Skin of body (tissue), 2 donors: ENCODE measurements around the gene SKI. TPM values are rescaled to one million over a fixed set of nuclear protein-coding genes. Genes with fewer than 3 reads are reported as not detected.

Source experiments
- DNase-seq: peaks from one replicate; lab custom pipeline; 2025; lab: John Stamatoyannopoulos, UW
- total RNA-seq: library from RNA; depleted of rRNA; stranded (reverse); fragments of >200 nt; gene quantifications from one replicate; pipeline ENCODE4 v1.2.3, GENCODE V29; 2014

SKI gene
- total RNA-seq, 1 donor from 2014 or later, result 28.4 TPM

DNA sequence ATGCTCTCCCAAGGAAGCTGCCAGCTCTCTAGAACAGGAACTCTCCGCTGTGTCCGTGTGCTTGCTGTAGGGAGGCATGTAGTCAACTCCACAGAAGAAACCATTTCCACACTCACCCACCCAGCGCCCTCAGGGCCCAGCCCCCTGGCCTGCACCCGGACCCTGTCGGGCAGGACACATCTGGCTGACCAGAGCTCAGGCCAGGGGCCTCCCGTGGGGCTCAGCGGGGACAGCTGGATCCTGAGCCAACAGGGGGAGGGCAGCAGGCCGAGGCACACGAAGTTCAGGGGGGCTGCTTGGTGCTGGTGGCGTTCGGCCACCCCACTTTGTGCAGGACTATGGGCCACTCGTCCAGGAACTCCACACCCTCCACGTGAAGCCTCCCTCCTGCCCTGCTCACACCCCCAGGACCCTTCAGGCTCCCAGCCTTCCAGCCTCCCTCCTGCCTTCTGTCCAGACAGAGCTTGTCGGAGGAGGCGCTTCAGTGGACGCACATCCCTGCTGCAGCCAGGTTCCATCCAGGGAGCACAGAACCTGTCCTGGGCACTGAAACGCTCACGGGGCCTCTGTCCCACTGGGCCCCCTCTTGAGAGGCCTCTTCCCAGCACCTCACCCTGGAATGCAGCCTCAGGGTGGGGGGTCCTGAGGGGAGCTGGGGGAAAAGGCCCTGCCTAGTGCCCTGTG lies 18.6 kb upstream of the SKI start:
- peak; percentile 29 for DNase-seq

GRCh38 chr1:2210084-2210653 lies 17.9 kb upstream of the SKI start:
- no peak for DNase-seq

DNA sequence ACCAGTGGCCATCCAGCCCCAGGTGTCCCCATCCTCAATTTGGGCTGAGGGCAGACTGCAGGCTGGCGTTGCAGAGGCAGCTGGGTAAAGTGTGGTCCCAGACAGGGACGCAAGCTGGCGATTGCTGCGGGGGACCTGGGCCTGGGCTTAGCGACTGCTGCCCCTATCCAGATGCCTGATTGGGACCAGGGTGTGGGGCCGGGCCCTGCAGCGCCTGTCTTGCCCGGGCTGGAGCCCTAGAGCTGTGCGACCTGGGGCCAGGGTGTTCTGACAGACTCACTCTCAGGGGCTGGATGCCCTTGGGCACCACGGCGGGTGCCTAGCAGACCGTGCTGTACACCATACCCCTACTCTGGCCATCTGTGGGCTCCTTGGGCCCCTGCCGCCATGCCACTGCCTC lies 17.3 kb upstream of the SKI start:
- DNase-seq, result no peak

DNA sequence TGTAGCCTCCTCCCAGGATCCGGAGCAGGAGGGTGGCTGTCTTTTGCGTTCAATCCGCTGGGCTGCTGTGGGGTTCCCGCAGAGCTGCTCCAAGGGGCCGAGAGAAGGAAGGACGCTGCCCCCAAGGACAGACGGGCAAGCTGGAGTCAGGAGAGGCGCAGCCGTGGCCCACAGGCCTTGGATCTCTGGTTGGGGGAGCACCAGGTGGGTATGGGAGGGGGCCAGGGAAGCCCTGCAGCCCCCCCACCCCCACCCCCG lies 15.9 kb upstream of the SKI start:
- DNase-seq, result peak; percentile 64

- DNase-seq, result peak; percentile 94
Measured at GRCh38 chr1:2212532-2213491, 15.3 kb upstream of the SKI start.

- DNase-seq, result peak; percentile 80
Measured at GRCh38 chr1:2213576-2214505, 14.3 kb upstream of the SKI start.

- DNase-seq, result no peak
Measured at GRCh38 chr1:2214541-2215241, 13.4 kb upstream of the SKI start.

DNA sequence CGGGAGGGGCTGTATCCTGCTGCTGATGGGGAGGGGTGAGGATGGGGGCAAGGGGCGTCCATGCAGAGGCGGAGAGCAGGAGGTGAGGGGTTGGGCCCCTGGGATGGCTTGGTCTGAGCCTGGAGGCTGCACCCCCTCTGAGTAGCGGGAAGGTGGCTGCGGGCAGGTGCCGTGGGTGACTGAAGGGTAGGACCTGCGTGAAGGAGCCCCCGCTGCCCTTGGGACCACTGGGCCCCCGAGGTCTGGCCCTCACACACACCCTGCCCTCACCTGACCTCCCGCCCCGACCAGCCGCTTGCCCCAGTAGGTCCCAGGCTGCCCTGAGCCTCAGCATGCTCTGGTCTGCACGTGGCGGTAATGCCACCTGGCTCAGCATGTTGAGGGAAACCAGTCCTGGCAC lies 12.8 kb upstream of the SKI start:
- DNase-seq, result no peak

DNA sequence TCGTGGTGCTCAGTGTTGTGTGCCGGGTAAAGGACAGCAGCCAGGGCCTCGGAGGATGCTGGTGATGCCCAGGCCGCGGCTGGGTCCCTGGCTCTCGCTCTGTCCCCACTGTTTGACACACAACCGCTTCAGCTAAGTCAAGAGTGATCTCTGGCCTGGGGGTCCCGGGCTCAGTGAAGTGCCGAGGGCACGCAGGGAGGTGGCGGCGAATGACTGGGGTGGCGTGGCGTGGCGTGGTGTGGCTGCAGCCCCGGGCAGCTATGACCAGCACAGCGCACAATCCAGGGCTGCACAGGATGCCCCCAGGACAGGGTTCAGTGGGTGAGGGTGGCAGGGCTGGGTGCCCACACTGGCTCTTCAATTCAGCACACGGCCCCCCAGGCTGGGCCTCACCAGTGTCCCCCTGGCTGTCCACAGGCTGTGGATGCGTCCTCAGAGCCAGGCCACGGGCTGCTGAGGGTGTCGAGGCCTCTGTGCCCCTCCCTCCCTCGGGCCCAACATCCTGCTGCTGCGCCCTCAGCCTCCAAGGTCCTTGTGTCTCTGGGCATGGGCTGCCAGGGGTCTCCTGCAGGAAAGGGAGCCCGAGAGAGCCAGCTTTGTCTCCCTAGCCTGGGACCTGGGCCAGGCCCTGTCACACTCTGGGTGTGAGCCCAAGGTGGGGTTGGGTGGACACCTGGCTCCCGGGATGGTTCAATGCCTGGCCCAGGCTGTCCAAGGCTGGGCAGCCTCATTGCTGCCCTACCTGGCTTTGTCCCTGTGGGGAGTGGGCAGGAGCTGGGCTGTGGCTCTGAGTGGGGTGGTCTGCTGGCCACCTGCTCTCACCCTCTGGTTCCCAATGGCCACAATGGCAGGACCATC lies 12.0 kb upstream of the SKI start:
- DNase-seq, result no peak

DNA sequence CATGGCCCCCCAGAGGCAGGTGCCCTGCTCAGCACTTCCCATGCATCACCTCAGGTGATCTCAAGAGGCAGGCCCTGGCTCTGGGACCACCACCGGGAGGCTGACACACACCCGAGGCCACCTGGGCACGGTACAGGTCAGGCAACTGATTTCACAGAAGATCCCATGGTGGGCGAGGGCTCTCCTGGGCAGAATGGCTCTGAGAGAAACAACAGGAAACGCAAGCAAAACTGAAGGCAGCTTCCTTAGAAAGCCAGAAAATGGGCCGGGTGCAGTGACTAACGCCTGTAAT lies 11.4 kb upstream of the SKI start:
- DNase-seq, result no peak

DNA sequence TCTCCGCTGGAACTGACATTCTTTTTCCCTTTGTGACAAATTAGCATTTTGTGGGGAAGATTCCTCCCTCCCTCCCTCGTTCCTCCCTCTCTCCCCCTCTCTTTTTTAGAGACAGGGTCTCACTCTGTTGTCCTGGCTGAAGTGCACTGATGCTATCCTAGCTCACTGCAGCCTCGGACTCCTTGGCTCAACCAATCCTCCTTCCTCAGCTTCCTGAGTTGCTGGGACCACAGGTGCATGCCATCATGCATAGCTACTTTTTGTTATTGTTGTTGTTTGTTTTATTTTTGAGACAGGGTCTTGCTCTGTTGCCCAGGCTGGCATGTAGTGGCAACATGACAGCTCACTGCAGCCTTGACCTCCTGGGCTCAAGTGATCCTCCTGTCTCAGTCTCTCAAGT lies 6.8 kb upstream of the SKI start:
- DNase-seq, result no peak

- no peak for DNase-seq
Measured at GRCh38 chr1:2224170-2224584, 3.9 kb upstream of the SKI start.

GRCh38 chr1:2224631-2225428 lies 3.3 kb upstream of the SKI start:
- DNase-seq, result no peak

GRCh38 chr1:2226525-2227345 lies 1.4 kb upstream of the SKI start:
- no peak for DNase-seq

DNA sequence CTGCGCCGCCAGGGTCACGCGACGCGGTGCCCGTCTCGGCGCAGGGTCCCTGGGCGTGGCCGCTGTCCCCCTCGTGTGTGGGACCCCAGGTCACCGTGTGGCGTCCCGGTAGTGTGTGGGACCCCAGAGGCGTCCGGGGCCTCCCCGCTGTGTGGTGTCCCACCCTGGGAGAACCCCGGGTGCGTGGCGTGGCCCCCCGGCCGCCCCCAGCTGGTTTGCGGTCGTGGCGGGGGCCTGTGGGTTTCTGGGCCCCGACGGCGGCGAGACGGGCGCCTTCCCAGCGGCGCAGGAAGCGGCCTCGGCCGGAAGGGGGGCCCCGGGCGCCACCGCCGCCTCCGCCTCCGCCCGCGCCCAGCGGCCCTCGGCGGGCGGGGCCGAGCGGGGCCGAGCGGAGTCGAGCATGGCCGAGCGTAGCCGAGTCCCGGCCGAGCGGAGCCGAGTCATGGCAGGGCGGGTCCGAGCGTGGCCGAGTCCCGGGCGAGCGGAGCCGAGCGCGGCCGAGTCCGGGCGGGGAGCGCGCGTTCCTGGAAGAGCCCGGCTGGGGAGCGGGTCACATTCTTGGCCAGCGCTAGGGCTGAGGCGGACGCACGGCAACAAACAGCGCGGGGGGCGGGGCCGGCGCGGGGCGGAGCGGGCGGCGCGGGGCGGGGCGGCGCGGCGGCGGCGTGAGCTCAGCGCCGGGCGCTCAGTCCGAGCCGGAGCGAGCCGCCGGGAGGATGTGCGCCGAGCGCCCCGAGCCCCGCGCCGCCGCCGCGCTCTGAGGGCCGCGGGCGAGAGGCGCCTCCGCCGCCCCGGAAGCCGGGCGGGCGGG lies 568 bp upstream of the SKI start:
- DNase-seq, result peak; percentile 99

- no peak for DNase-seq
Measured at GRCh38 chr1:2228694-2229036, 546 bp downstream of the SKI start.

GRCh38 chr1:2229037-2229864 lies 1.1 kb downstream of the SKI start:
- peak; percentile 49 for DNase-seq
